ENCODE measurements around the gene TCF4.

DNA sequence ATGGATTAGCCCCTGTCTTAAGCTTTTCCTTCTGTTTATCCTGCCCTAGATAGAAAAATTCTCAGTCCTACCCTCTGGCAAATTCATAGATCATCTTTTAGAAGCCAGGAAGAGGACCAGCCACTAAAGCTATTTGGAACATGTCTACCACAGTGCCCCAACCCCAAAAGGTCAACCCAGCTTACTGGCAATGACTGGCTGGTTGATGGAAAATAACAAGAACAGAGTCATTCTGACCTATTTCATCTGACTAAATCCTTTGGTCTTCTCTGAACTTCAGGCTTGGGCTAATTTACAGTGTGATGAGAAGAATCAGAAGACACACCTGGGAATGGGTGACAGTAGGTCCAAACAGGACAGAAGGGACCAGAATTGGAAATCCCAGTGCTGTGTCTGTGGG is 401.4 kb downstream of the TCF4 start:
- no peak for TF ChIP-seq ZNF8 (CRISPR knock-in tag; IDR thresholded peaks at IDR 0.05)
- no peak for TF ChIP-seq ZFP30 (CRISPR knock-in tag; IDR thresholded peaks at IDR 0.05)
- TF ChIP-seq ZFP3 (CRISPR knock-in tag; IDR thresholded peaks at IDR 0.05) = no peak
- no peak for TF ChIP-seq RARB (CRISPR knock-in tag; IDR thresholded peaks at IDR 0.05)
- no peak for TF ChIP-seq PPARA (CRISPR knock-in tag; IDR thresholded peaks at IDR 0.05; ENCODE audit: borderline replicate concordance)
- TF ChIP-seq TOX (CRISPR knock-in tag; IDR thresholded peaks at IDR 0.05; ENCODE audit: borderline replicate concordance) = no peak
- TF ChIP-seq, protein P1, sequence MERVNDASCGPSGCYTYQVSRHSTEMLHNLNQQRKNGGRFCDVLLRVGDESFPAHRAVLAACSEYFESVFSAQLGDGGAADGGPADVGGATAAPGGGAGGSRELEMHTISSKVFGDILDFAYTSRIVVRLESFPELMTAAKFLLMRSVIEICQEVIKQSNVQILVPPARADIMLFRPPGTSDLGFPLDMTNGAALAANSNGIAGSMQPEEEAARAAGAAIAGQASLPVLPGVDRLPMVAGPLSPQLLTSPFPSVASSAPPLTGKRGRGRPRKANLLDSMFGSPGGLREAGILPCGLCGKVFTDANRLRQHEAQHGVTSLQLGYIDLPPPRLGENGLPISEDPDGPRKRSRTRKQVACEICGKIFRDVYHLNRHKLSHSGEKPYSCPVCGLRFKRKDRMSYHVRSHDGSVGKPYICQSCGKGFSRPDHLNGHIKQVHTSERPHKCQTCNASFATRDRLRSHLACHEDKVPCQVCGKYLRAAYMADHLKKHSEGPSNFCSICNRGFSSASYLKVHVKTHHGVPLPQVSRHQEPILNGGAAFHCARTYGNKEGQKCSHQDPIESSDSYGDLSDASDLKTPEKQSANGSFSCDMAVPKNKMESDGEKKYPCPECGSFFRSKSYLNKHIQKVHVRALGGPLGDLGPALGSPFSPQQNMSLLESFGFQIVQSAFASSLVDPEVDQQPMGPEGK (CRISPR knock-in tag; IDR thresholded peaks at IDR 0.05; ENCODE audit: borderline replicate concordance) = no peak
- no peak for TF ChIP-seq TCF4 (CRISPR knock-in tag; IDR thresholded peaks at IDR 0.05; ENCODE audit: borderline replicate concordance)
- TF ChIP-seq, protein P2, sequence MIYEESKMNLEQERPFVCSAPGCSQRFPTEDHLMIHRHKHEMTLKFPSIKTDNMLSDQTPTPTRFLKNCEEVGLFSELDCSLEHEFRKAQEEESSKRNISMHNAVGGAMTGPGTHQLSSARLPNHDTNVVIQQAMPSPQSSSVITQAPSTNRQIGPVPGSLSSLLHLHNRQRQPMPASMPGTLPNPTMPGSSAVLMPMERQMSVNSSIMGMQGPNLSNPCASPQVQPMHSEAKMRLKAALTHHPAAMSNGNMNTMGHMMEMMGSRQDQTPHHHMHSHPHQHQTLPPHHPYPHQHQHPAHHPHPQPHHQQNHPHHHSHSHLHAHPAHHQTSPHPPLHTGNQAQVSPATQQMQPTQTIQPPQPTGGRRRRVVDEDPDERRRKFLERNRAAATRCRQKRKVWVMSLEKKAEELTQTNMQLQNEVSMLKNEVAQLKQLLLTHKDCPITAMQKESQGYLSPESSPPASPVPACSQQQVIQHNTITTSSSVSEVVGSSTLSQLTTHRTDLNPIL (CRISPR knock-in tag; IDR thresholded peaks at IDR 0.05; ENCODE audit: low read depth) = no peak
- no peak for TF ChIP-seq CSDC2 (CRISPR knock-in tag; IDR thresholded peaks at IDR 0.05)
- TF ChIP-seq ZC3H10 (CRISPR knock-in tag; IDR thresholded peaks at IDR 0.05) = no peak
- no peak for TF ChIP-seq ESRRG (CRISPR knock-in tag; IDR thresholded peaks at IDR 0.05)
- no peak for TF ChIP-seq ISL1 (CRISPR knock-in tag; IDR thresholded peaks at IDR 0.05)

Data from SK-N-SH treated with all-trans-retinoic acid at 6 μM for 48 hours (cell line).